Raji (cell line): ENCODE measurements around the gene MED13L.

Experiments used
- POLR2A ChIP-seq: IDR thresholded peaks from 2 replicates; pipeline ENCODE4 v1.6.1; 2011; ENCODE audit warnings: low read depth, low read length, control low read depth; ENCODE audit not compliant: insufficient read depth

The MED13L gene

GRCh38 chr12:115910057-115910456 is 367.4 kb downstream of the MED13L start:
- no peak for TF ChIP-seq POLR2A
